ENCODE results near the gene ZNF396. TPM values are rescaled to one million over a fixed set of nuclear protein-coding genes. Genes with fewer than 3 reads are reported as not detected.
A peak's percentile ranks its signal among the peaks of the same experiment; 100 is the strongest.

Gene ZNF396
- total and polyA plus RNA-seq, 2 donors (not counting 1 experiment from before 2014, with no cell fraction given): 0.40 to 3.2 TPM

GRCh38 chr18:35361570-35362321, 15.4 kb downstream of the ZNF396 start:
- H3K27me3 ChIP-seq (replicated peaks in 1 of 4; ENCODE audit: control extremely low read depth in 1 of 4, control insufficient read depth in 3 of 4, insufficient read depth in 4 of 4, low read length in 3 of 4): no peaks in the 10 kb centered on the region
- H3K4me2 ChIP-seq (replicated peaks; ENCODE audit: low read depth, low read length, poor library complexity, severe bottlenecking): no peak overlapping the region
- H3K9ac ChIP-seq (ENCODE audit: low read length): no peak overlapping the region
- intact Hi-C loops (cut with micrococcal nuclease): no loop called here
- no peak for DNase-seq
- H4K20me1 ChIP-seq (ENCODE audit: control insufficient read depth, insufficient read depth, low read length, poor library complexity, severe bottlenecking): no peaks in the 10 kb centered on the region
- H3K4me3 Mint-ChIP-seq: no peak overlapping the region
- no peak overlapping the region for H3K4me3 ChIP-seq (ENCODE audit: control extremely low read depth in 1 of 5, extremely low read depth in 1 of 5, insufficient read depth in 1 of 5, low read depth in 2 of 5, low read length in 4 of 5)
- 100% methylated on average over 1 of the region's 2 CpGs for WGBS (ENCODE audit: insufficient coverage)
- ATAC-seq (ENCODE audit: low read depth): no peak
- CTCF ChIA-PET: interaction anchor here (0.7 to 1.7 kb wide), 4 partner anchors 13 to 341 kb away, joined by 3 to 7 read pairs (median 3); no protein-coding TSS in a partner anchor
- H3K27ac ChIP-seq (ENCODE audit: low read length in 2 of 2): no peak overlapping the region
- POLR2A ChIA-PET: no interaction called here
- H3K27ac Mint-ChIP-seq: no peak overlapping the region
- H2AFZ ChIP-seq (ENCODE audit: insufficient read depth, low read depth, low read length, poor library complexity, severe bottlenecking): no peak overlapping the region
- H3K27me3 Mint-ChIP-seq: peaks cover 5% of the 10 kb centered on the region
- no peaks in the 10 kb centered on the region for H3K4me1 Mint-ChIP-seq
- TF ChIP-seq CTCF (IDR thresholded peaks at IDR 0.05) (no peak), EZH2 (IDR thresholded peaks at IDR 0.05; ENCODE audit: borderline replicate concordance, insufficient read depth, low read depth, low read length, poor library complexity, severe bottlenecking) (no peak)
- H3K9me3 ChIP-seq (ENCODE audit: control extremely low read depth in 1 of 3, control insufficient read depth in 2 of 3, insufficient read depth in 1 of 3, low read length in 2 of 3): no peaks in the 10 kb centered on the region
- H3K9me3 Mint-ChIP-seq (ENCODE audit: insufficient read depth): no peaks in the 10 kb centered on the region
- H3K79me2 ChIP-seq (ENCODE audit: control insufficient read depth, insufficient read depth, low read length): no peaks in the 10 kb centered on the region
- no peaks in the 10 kb centered on the region for H3K36me3 ChIP-seq (replicated peaks in 1 of 2; ENCODE audit: control extremely low read depth in 1 of 2, control insufficient read depth in 1 of 2, extremely low read depth in 1 of 2, insufficient read depth in 2 of 2, low read length in 1 of 2)
- H3K4me1 ChIP-seq (ENCODE audit: control insufficient read depth in 2 of 2, insufficient read depth in 2 of 2, low read length in 2 of 2): no peaks in the 10 kb centered on the region

GRCh38 chr18:35355140-35355618, 22.0 kb downstream of the ZNF396 start:
- Histone ChIP-seq H3K9me3 (ENCODE audit: control extremely low read depth in 1 of 3, control insufficient read depth in 2 of 3, insufficient read depth in 1 of 3, low read length in 2 of 3) (peaks cover 0 to 11% (median 8%) of the 10 kb centered on the region in 3 donors), H3K9ac (ENCODE audit: low read length) (no peak overlapping the region), H3K36me3 (replicated peaks in 1 of 2; ENCODE audit: control extremely low read depth in 1 of 2, control insufficient read depth in 1 of 2, extremely low read depth in 1 of 2, insufficient read depth in 2 of 2, low read length in 1 of 2) (no peaks in the 10 kb centered on the region), H2AFZ (ENCODE audit: insufficient read depth, low read depth, low read length, poor library complexity, severe bottlenecking) (peak overlapping the region; percentile 50), H3K79me2 (ENCODE audit: control insufficient read depth, insufficient read depth, low read length) (no peaks in the 10 kb centered on the region), H3K4me2 (replicated peaks; ENCODE audit: low read depth, low read length, poor library complexity, severe bottlenecking) (no peak overlapping the region), H3K27me3 (replicated peaks in 1 of 4; ENCODE audit: control extremely low read depth in 1 of 4, control insufficient read depth in 3 of 4, insufficient read depth in 4 of 4, low read length in 3 of 4) (no peaks in the 10 kb centered on the region), H3K4me1 (ENCODE audit: control insufficient read depth in 2 of 2, insufficient read depth in 2 of 2, low read length in 2 of 2) (no peaks in the 10 kb centered on the region), H4K20me1 (ENCODE audit: control insufficient read depth, insufficient read depth, low read length, poor library complexity, severe bottlenecking) (no peaks in the 10 kb centered on the region), H3K4me3 (ENCODE audit: control extremely low read depth in 1 of 5, extremely low read depth in 1 of 5, insufficient read depth in 1 of 5, low read depth in 2 of 5, low read length in 4 of 5) (no peak overlapping the region), H3K27ac (ENCODE audit: low read length in 2 of 2) (no peak overlapping the region)
- H3K27ac Mint-ChIP-seq: no peak overlapping the region
- H3K27me3 Mint-ChIP-seq: no peaks in the 10 kb centered on the region
- peak; percentile 99 for ATAC-seq (ENCODE audit: low read depth)
- DNase-seq: peak; percentile 85
- WGBS (ENCODE audit: insufficient coverage): 50% methylated on average over 2 of the region's 4 CpGs
- TF ChIP-seq EZH2 (IDR thresholded peaks at IDR 0.05; ENCODE audit: borderline replicate concordance, insufficient read depth, low read depth, low read length, poor library complexity, severe bottlenecking) (no peak), CTCF (IDR thresholded peaks at IDR 0.05) (peak; percentile 76)
- no peaks in the 10 kb centered on the region for H3K4me1 Mint-ChIP-seq
- ChIA-PET POLR2A (interaction anchor here (0.5 to 1.6 kb wide), 2 partner anchors 123 to 187 kb away, joined by 3 to 5 read pairs; no protein-coding TSS in a partner anchor), CTCF (interaction anchor here (0.6 to 6.9 kb wide), 27 partner anchors 9 to 617 kb away, joined by 3 to 110 read pairs (median 4); partner anchors contain the start of genes MAPRE2, ZNF24 and ZSCAN30)
- no peak overlapping the region for H3K4me3 Mint-ChIP-seq
- peaks cover 3% of the 10 kb centered on the region for H3K9me3 Mint-ChIP-seq (ENCODE audit: insufficient read depth)
- intact Hi-C loops (cut with micrococcal nuclease): loop anchor here (1.0 kb wide), 3 partner anchors 11 to 349 kb away; partner anchors contain the start of gene ZNF24

Data from B cell (primary cell).